Common myeloid progenitor, CD34-positive (primary cell): ENCODE measurements around the gene BCO2.

Source experiments
- CTCF ChIA-PET: fragments of 350-600 bp; sonication (Branson Sonifier 250); formaldehyde crosslinking; loops from one replicate; lab custom pipeline; 2021; ENCODE audit warnings: antibody characterized with exemption; lab: Charles Lee
- POLR2A ChIA-PET: fragments of 350-600 bp; sonication (Branson Sonifier 250); formaldehyde crosslinking; loops from one replicate; lab custom pipeline; 2021; ENCODE audit warnings: antibody characterized with exemption; lab: Charles Lee
- DNase-seq, 3 donors: peaks; one replicate each; pipeline versions ENCODE4 v3.0.0 to v3.0.0-alpha.2; 2013
- H3K27ac ChIP-seq, 2 experiments: 1 replicate in 1 of 2; 2 replicates in 1 of 2; pipeline ENCODE4 v1.7.0; 2013; ENCODE audit warnings: inconsistent platforms in 2 of 2, low read length in 2 of 2, mild to moderate bottlenecking in 2 of 2, low read depth in 1 of 2, moderate library complexity in 1 of 2; ENCODE audit not compliant: severe bottlenecking in 2 of 2, insufficient read depth in 1 of 2, poor library complexity in 1 of 2
- H3K27me3 ChIP-seq, 5 experiments: replicated peaks in 2 of 5; 1 replicate in 3 of 5; 2 replicates in 2 of 5; pipeline versions ENCODE4 v1.6.1 to v1.7.0; 2013; ENCODE audit warnings: low read length in 4 of 5, mild to moderate bottlenecking in 2 of 5, moderate library complexity in 2 of 5, inconsistent platforms in 1 of 5; ENCODE audit not compliant: insufficient read depth in 5 of 5, control insufficient read depth in 4 of 5
- H3K36me3 ChIP-seq, 4 experiments: 1 replicate in 2 of 4; 2 replicates in 2 of 4; pipeline versions ENCODE4 v1.6.1 to v1.7.0; 2013; ENCODE audit warnings: low read length in 3 of 4, control low read depth in 1 of 4, mild to moderate bottlenecking in 1 of 4; ENCODE audit not compliant: control insufficient read depth in 4 of 4, insufficient read depth in 4 of 4
- H3K4me1 ChIP-seq, 4 experiments: 1 replicate in 3 of 4; 2 replicates in 1 of 4; pipeline versions ENCODE4 v1.6.1 to v1.7.1; 2013; ENCODE audit warnings: low read length in 3 of 4, mild to moderate bottlenecking in 3 of 4, control low read depth in 1 of 4, inconsistent platforms in 1 of 4, moderate library complexity in 1 of 4; ENCODE audit not compliant: control insufficient read depth in 4 of 4, insufficient read depth in 4 of 4; ENCODE audit errors: control extremely low read depth in 1 of 4
- H3K4me3 ChIP-seq, 7 experiments: 1 replicate in 4 of 7; 2 replicates in 3 of 7; pipeline versions ENCODE4 v1.5.1 to v1.7.0; 2013; ENCODE audit warnings: mild to moderate bottlenecking in 7 of 7, low read length in 6 of 7, moderate library complexity in 6 of 7, inconsistent platforms in 2 of 7, low read depth in 2 of 7, control low read depth in 1 of 7; ENCODE audit not compliant: insufficient read depth in 4 of 7, control insufficient read depth in 1 of 7; ENCODE audit errors: extremely low read depth in 1 of 7
- H3K9me3 ChIP-seq, 5 experiments: 1 replicate in 4 of 5; 2 replicates in 1 of 5; pipeline versions ENCODE4 v1.6.1 to v1.7.1; 2013; ENCODE audit warnings: low read length in 4 of 5, mild to moderate bottlenecking in 2 of 5, inconsistent platforms in 1 of 5, low read depth in 1 of 5, moderate library complexity in 1 of 5; ENCODE audit not compliant: control insufficient read depth in 4 of 5, insufficient read depth in 2 of 5; ENCODE audit errors: control extremely low read depth in 1 of 5
- WGBS: methylation state at CpG from one replicate; pipeline ENCODE4 v1.1.5; 2013; ENCODE audit not compliant: insufficient coverage; 5-methylcytosine and 5-hydroxymethylcytosine counted together

Gene BCO2

GRCh38 chr11:112235750-112236390 is 60.6 kb downstream of the BCO2 start:
- CTCF ChIA-PET = interaction anchor here (0.9 kb wide), 1 partner anchor 13 kb away, joined by 3 read pairs; no protein-coding TSS in a partner anchor
- H3K9me3 ChIP-seq = no peaks in the 10 kb centered on the region
- H3K4me1 ChIP-seq = no peaks in the 10 kb centered on the region
- no peak overlapping the region for H3K4me3 ChIP-seq
- peaks cover 9 to 58% (median 37%) of the 10 kb centered on the region in 4 experiments for H3K36me3 ChIP-seq
- WGBS = 95% methylated on average over 7 of the region's 8 CpGs
- H3K27ac ChIP-seq = no peak overlapping the region
- no peaks in the 10 kb centered on the region for H3K27me3 ChIP-seq
- POLR2A ChIA-PET = no interaction called here
- DNase-seq = no peak

GRCh38 chr11:112237451-112237850 is 62.1 kb downstream of the BCO2 start:
- DNase-seq = no peak
- H3K36me3 ChIP-seq = peaks cover 9 to 52% (median 33%) of the 10 kb centered on the region in 4 experiments
- POLR2A ChIA-PET = no interaction called here

GRCh38 chr11:112238041-112238440 is 62.7 kb downstream of the BCO2 start:
- Histone ChIP-seq H3K27ac (no peak overlapping the region), H3K4me1 (no peaks in the 10 kb centered on the region), H3K4me3 (no peak overlapping the region), H3K36me3 (peaks cover 9 to 48% (median 32%) of the 10 kb centered on the region in 4 experiments), H3K9me3 (no peaks in the 10 kb centered on the region), H3K27me3 (no peaks in the 10 kb centered on the region)
- ChIA-PET CTCF (no interaction called here), POLR2A (no interaction called here)
- DNase-seq = no peak
- 100% methylated on average over 1 of the region's 3 CpGs for WGBS

More at GRCh38 chr11:112237451-112237850, 62.1 kb downstream of the BCO2 start:
- H3K4me1 ChIP-seq = no peaks in the 10 kb centered on the region
- H3K4me3 ChIP-seq = no peak overlapping the region
- no peak overlapping the region for H3K27ac ChIP-seq
- no peaks in the 10 kb centered on the region for H3K27me3 ChIP-seq
- WGBS = 100% methylated on average over 3 of the region's 4 CpGs
- CTCF ChIA-PET = no interaction called here
- no peaks in the 10 kb centered on the region for H3K9me3 ChIP-seq

GRCh38 chr11:112241486-112241885 is 66.2 kb downstream of the BCO2 start:
- no peak overlapping the region for H3K27ac ChIP-seq
- H3K4me1 ChIP-seq = no peaks in the 10 kb centered on the region
- H3K4me3 ChIP-seq = no peak overlapping the region
- 95% methylated on average over 2 of the region's 3 CpGs for WGBS
- CTCF ChIA-PET = no interaction called here
- DNase-seq = no peak
- POLR2A ChIA-PET = no interaction called here
- H3K9me3 ChIP-seq = no peaks in the 10 kb centered on the region
- peaks cover 11 to 29% (median 20%) of the 10 kb centered on the region in 4 experiments for H3K36me3 ChIP-seq
- H3K27me3 ChIP-seq = no peaks in the 10 kb centered on the region

- Histone ChIP-seq H3K9me3 (no peaks in the 10 kb centered on the region), H3K4me3 (no peak overlapping the region), H3K36me3 (peaks cover 0 to 6% (median 1%) of the 10 kb centered on the region in 4 experiments), H3K27me3 (no peaks in the 10 kb centered on the region), H3K4me1 (no peaks in the 10 kb centered on the region), H3K27ac (no peak overlapping the region)
- WGBS = 60% methylated on average over 2 of the region's 4 CpGs
- DNase-seq = no peak
- ChIA-PET CTCF (interaction anchor here (1.0 kb wide), 1 partner anchor 26 kb away, joined by 3 read pairs; no protein-coding TSS in a partner anchor), POLR2A (no interaction called here)
Measured at GRCh38 chr11:112247201-112247600, 71.9 kb downstream of the BCO2 start.

GRCh38 chr11:112248201-112248600 is 72.9 kb downstream of the BCO2 start:
- Histone ChIP-seq H3K36me3 (peaks cover 0 to 4% (median 1%) of the 10 kb centered on the region in 4 experiments), H3K27ac (no peak overlapping the region), H3K4me3 (no peak overlapping the region), H3K9me3 (no peaks in the 10 kb centered on the region), H3K4me1 (no peaks in the 10 kb centered on the region), H3K27me3 (no peaks in the 10 kb centered on the region)
- POLR2A ChIA-PET = no interaction called here
- no peak for DNase-seq
- CTCF ChIA-PET = no interaction called here
- WGBS = 100% methylated on average over 1 of the region's 2 CpGs

GRCh38 chr11:112249871-112250610 is 74.7 kb downstream of the BCO2 start:
- Histone ChIP-seq H3K4me1 (peaks cover 0 to 5% (median under 1%) of the 10 kb centered on the region in 4 experiments), H3K4me3 (no peak overlapping the region), H3K27ac (no peak overlapping the region), H3K9me3 (no peaks in the 10 kb centered on the region), H3K27me3 (no peaks in the 10 kb centered on the region), H3K36me3 (no peaks in the 10 kb centered on the region)
- 100% methylated on average over 1 of the region's 8 CpGs for WGBS
- DNase-seq = no peak
- ChIA-PET CTCF (no interaction called here), POLR2A (no interaction called here)
